ENCODE measurements around the gene STIMATE.

Gene STIMATE

GRCh38 chr3:52847726-52848125 is 49.6 kb downstream of the STIMATE start:
- Histone ChIP-seq H3K9me2 (replicated peaks; ENCODE audit: control insufficient read depth, low read length) (no peaks in the 10 kb centered on the region), H3K27ac (ENCODE audit: low read depth, low read length) (no peak overlapping the region), H3K9me3 (ENCODE audit: control insufficient read depth, insufficient read depth, low read length) (no peaks in the 10 kb centered on the region), H4K20me1 (ENCODE audit: control insufficient read depth, insufficient read depth, low read depth, low read length) (no peaks in the 10 kb centered on the region), H3K4me3 (ENCODE audit: low read length) (no peak overlapping the region), H3K4me1 (ENCODE audit: control insufficient read depth, low read length) (no peaks in the 10 kb centered on the region), H3K36me3 (ENCODE audit: control insufficient read depth, low read length) (peaks cover 9% of the 10 kb centered on the region), H3K79me2 (ENCODE audit: control insufficient read depth, low read length) (no peaks in the 10 kb centered on the region), H3K27me3 (ENCODE audit: control insufficient read depth, low read length) (no peaks in the 10 kb centered on the region), H3K4me2 (ENCODE audit: low read length) (no peak overlapping the region), H3F3A (ENCODE audit: control insufficient read depth, insufficient read depth) (no peaks in the 10 kb centered on the region)
- no peak for TF ChIP-seq EZH2phosphoT487 (IDR thresholded peaks at IDR 0.05; ENCODE audit: borderline replicate concordance, low read length)
- no peak for TF ChIP-seq CTCF (IDR thresholded peaks at IDR 0.05; ENCODE audit: low read depth, low read length, poor library complexity, severe bottlenecking)

GRCh38 chr3:52847241-52847640 is 50.1 kb downstream of the STIMATE start:
- no peaks in the 10 kb centered on the region for H3F3A ChIP-seq (ENCODE audit: control insufficient read depth, insufficient read depth)
- no peak overlapping the region for H3K4me3 ChIP-seq (ENCODE audit: low read length)
- no peaks in the 10 kb centered on the region for H3K27me3 ChIP-seq (ENCODE audit: control insufficient read depth, low read length)
- H3K4me1 ChIP-seq (ENCODE audit: control insufficient read depth, low read length): no peaks in the 10 kb centered on the region
- H3K9me3 ChIP-seq (ENCODE audit: control insufficient read depth, insufficient read depth, low read length): no peaks in the 10 kb centered on the region
- TF ChIP-seq CTCF (IDR thresholded peaks at IDR 0.05; ENCODE audit: low read depth, low read length, poor library complexity, severe bottlenecking): no peak
- TF ChIP-seq EZH2phosphoT487 (IDR thresholded peaks at IDR 0.05; ENCODE audit: borderline replicate concordance, low read length): no peak
- H4K20me1 ChIP-seq (ENCODE audit: control insufficient read depth, insufficient read depth, low read depth, low read length): no peaks in the 10 kb centered on the region
- H3K27ac ChIP-seq (ENCODE audit: low read depth, low read length): no peak overlapping the region
- H3K4me2 ChIP-seq (ENCODE audit: low read length): no peak overlapping the region
- no peaks in the 10 kb centered on the region for H3K9me2 ChIP-seq (replicated peaks; ENCODE audit: control insufficient read depth, low read length)
- H3K36me3 ChIP-seq (ENCODE audit: control insufficient read depth, low read length): peaks cover 9% of the 10 kb centered on the region
- no peaks in the 10 kb centered on the region for H3K79me2 ChIP-seq (ENCODE audit: control insufficient read depth, low read length)

GRCh38 chr3:52846432-52846965 is 50.8 kb downstream of the STIMATE start:
- Histone ChIP-seq H3K4me1 (ENCODE audit: control insufficient read depth, low read length) (no peaks in the 10 kb centered on the region), H4K20me1 (ENCODE audit: control insufficient read depth, insufficient read depth, low read depth, low read length) (no peaks in the 10 kb centered on the region), H3K9me2 (replicated peaks; ENCODE audit: control insufficient read depth, low read length) (no peaks in the 10 kb centered on the region), H3K4me3 (ENCODE audit: low read length) (no peak overlapping the region), H3K27me3 (ENCODE audit: control insufficient read depth, low read length) (no peaks in the 10 kb centered on the region), H3K79me2 (ENCODE audit: control insufficient read depth, low read length) (no peaks in the 10 kb centered on the region), H3K27ac (ENCODE audit: low read depth, low read length) (no peak overlapping the region), H3F3A (ENCODE audit: control insufficient read depth, insufficient read depth) (no peaks in the 10 kb centered on the region), H3K9me3 (ENCODE audit: control insufficient read depth, insufficient read depth, low read length) (no peaks in the 10 kb centered on the region), H3K4me2 (ENCODE audit: low read length) (no peak overlapping the region), H3K36me3 (ENCODE audit: control insufficient read depth, low read length) (peaks cover 3% of the 10 kb centered on the region)
- TF ChIP-seq EZH2phosphoT487 (IDR thresholded peaks at IDR 0.05; ENCODE audit: borderline replicate concordance, low read length): no peak
- TF ChIP-seq CTCF (IDR thresholded peaks at IDR 0.05; ENCODE audit: low read depth, low read length, poor library complexity, severe bottlenecking): no peak
